ENCODE measurements around the gene SLC50A1.
A peak's percentile ranks its signal among the peaks of the same experiment; 100 is the strongest.
"Not testable (repeated sequence)": the region's sequence is repeated elsewhere in the genome, so short reads cannot be mapped to it uniquely, and the experiment has no call there.

SLC50A1 gene

GRCh38 chr1:155116113-155116764 lies 19.4 kb upstream of the SLC50A1 start:
- no peak for DNase-seq

GRCh38 chr1:155117610-155118009 lies 18.0 kb upstream of the SLC50A1 start:
- no peak for DNase-seq

- DNase-seq = not testable (repeated sequence)
These were observed 17.6 kb upstream of the SLC50A1 start for GRCh38 chr1:155118090-155118489.

DNA sequence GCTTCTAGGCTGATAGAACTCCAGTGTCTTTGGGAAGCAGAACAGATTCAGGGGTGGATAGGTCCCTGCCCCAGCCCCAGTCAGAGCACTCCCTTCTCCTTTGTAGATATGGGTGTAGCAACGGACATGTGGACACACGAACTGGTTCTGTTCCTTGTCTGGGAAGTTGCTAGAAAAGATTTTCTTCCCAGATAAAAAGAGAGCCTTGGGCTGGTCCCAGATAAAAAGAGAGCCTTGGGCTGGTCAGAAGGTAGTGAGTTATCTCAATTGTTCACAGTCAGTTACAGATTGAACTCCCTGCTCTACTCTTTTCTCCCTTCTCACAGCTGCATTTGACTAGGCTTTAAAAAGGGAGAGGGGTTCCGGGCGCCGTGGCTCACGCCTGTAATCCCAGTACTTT lies 15.4 kb upstream of the SLC50A1 start:
- DNase-seq = no peak

DNA sequence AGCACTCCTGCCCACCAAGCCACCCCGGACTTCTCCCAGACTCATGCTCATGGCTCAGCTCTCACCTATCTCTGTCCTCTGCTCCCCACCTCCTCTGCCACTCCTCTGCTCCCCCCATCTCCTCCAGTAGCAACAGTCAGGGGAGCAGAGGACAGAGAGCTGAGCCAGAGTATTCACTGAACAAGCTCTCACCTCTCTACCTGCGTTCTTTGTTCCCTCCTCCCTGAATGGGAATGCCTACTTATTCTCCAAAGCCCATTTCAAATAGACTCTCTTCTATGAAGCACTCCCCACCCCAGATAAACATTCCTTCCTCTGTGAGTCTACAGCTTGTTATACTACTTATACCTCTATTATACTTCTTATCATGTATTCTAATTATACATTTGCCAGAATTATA lies 14.4 kb upstream of the SLC50A1 start:
- DNase-seq = no peak

GRCh38 chr1:155122308-155122707 lies 13.3 kb upstream of the SLC50A1 start:
- no peak for DNase-seq

GRCh38 chr1:155123801-155124200 lies 11.9 kb upstream of the SLC50A1 start:
- no peak for DNase-seq

DNA sequence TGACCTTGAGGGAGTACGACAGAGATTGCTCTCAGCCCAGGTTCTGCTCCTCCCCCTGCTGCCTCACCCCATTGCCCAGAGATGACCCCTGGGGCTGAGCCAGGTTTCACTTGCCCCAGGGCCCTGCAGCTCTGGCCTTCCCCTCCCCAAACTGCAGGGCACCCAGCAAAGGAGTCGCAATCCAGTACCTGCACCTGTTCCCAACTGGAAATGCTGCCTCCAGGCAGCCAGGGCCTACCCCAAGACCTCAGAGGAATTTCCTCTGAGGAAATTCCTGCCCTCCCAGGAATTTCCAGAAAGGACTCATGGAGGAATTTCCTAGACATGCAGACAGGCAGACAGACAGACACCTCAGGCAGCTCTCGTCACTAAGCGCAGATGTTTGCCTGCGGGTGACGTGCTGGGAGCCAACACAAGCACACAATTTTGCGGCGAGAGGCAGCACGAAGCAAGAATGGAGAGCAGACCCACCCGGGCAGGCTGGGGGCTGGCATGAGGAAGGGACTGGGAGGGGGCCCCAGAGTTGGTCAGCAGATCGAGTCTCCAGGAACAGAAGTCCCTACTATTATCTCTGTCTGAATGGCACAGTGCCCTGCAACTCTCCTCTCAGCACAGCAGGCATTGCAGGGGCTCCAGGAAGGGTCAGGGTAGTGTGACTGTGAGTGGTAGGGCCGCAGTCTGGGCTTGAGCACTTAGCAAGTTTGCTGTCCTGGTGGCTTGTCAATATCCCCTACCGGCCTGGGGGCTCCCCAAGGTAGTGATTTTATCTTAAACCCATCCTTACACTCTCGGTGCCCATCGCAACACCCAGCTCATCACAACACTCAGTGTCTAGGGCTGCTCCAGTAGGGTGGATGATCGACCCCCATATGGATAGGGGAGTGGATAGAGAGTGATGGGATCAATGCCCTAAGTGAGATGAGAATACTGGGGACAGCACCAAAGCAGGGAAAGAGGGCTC lies 10.9 kb upstream of the SLC50A1 start:
- DNase-seq = no peak

DNA sequence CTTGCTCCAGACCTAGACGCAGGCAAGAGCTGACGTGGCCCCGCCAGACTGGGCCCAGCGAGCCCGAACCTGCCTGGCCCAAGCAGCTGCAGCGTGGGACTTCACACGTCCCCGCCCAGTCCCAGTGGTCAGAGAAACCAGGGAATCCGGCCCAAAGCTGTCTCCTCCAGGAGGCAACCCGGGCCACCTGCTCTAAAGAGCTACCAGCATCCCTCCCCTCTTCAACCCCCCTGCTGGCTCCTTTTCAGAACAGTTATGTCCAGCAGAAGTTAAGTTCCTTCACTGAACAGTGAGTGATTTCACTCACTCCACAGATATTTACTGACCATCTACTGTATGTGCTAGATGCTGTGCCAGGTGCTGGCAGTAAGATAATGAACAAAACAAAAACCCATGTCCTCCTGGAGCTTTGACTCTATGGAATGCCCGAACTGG lies 10.1 kb upstream of the SLC50A1 start:
- DNase-seq = peak in 4 of 51 donors; percentile 8 to 43 (median 18)

GRCh38 chr1:155125946-155126555 lies 9.6 kb upstream of the SLC50A1 start:
- peak in 49 of 51 donors; percentile 29 to 88 (median 68) for DNase-seq

DNA sequence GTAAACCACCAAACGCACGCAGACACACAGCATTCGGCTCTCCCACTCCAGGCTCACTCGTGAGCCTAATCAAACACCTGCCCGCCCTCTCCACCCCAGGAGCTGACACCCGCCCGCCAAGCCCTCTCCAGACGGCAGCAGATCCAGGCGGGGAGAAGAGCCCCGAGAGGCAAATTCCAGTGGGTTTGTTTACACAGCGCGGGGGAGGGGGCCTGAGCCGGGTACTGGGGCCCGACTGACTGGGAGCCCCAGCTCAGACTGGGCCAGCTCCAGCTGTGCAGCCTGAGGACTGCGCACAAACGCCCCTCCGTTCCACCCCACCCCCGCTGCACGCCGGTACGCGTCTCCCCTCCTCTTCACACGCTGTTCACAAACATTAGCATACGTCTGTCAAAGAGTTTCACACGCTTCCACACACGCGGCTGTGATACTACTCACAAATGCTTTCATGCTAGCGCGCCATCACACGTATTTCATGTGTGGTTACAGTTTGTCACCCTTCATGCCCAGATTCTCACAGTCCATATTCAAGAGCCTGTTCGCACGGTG lies 9.0 kb upstream of the SLC50A1 start:
- DNase-seq = peak in 38 of 51 donors; percentile 33 to 91 (median 62)

DNA sequence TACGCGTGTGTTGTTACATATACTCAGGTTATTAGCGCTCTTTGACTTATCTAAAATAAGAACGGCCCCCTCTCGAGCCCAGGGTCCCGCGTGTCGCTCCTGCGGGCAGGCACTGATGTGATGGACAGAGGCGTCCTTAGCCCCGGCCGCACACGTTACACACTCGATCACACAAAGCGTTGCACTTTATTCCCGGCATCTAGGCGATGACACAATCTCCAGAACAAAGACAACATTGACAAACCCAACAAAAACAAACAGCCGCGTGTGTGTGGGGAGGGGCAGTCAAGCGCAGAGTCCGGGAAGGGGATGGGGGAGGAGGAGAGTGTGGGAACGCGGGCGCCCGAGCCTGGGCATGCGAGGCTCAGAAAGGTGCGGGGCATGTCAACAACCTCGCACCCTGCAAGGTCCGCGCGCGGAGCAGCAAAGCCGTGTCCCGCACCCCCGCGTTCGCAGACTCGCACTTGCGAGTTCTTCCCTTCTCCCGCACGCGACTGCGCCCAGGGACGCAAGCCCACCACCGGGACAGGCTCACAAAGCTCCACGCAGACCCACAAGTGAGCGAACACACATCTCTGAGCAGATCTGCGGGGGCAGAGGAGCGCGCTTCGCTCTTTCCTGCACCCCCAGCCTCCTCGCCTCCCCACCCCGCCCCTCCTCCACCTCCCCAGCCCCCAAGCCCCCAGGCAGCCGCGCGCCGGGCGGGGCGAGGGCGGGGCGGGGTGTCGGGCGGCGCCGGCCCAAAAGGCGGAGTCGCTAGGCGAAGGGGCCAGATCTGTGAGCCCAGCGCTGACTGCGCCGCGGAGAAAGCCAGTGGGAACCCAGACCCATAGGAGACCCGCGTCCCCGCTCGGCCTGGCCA lies 8.3 kb upstream of the SLC50A1 start, which contains the start of gene EFNA1:
Gene EFNA1, plus strand, starts transcription at position 772 of the 862 bp plus-strand sequence. CDS start 102 bp downstream, outside the sequence.
- DNase-seq = peak in 50 of 51 donors; percentile 35 to 94 (median 82)

- DNase-seq = peak in 2 of 51 donors; percentile 24 to 52
These were observed 7.5 kb upstream of the SLC50A1 start for GRCh38 chr1:155127967-155128754.

DNA sequence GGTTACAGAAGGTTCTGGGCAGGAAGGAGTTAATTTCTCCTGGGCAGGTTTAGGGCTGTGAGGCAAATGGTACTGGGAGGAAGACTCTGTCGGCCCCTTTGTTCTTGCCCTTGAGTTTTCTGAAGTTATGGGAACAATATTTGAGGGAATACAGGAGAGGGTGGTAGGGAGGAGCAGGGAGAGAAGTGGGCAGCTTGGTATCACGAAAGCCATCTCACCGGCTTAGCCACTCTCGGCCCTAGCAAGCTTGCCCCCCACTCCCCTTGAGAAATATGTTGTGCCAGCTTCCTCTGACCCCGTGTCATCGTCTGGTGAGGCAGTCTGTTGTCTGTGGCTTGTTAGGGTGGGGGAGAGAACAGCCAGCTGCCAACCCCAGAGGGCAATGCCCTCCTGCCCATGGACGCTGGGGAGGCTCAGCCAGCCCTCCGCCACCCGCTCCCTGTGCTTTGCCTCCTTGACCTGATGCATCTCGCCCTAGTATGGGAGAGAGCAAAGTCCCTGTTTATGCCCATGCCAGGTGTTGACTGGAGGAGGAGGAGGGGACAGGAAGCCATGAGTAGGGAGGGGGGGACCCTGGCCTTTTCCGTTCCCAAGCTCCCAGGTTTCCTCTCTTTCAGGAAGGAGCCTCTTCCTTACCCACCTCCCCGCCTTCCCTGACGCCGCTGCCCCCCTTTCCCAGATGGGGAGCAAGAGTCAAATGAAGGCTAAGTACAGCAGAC lies 6.7 kb upstream of the SLC50A1 start:
- peak in 38 of 51 donors; percentile 9 to 79 (median 32) for DNase-seq

GRCh38 chr1:155130272-155131006 lies 5.2 kb upstream of the SLC50A1 start:
- DNase-seq = no peak

DNA sequence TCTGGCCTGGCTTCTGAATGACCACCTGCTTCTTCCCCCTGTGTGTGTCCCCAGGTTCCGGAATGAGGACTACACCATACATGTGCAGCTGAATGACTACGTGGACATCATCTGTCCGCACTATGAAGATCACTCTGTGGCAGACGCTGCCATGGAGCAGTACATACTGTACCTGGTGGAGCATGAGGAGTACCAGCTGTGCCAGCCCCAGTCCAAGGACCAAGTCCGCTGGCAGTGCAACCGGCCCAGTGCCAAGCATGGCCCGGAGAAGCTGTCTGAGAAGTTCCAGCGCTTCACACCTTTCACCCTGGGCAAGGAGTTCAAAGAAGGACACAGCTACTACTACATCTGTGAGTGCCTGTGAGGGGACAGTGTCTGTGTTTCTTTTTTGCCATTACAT lies 4.4 kb upstream of the SLC50A1 start:
- DNase-seq = no peak

GRCh38 chr1:155131856-155132255 lies 3.8 kb upstream of the SLC50A1 start:
- DNase-seq = no peak

GRCh38 chr1:155133799-155134281 lies 1.8 kb upstream of the SLC50A1 start:
- no peak for DNase-seq
